Right lobe of liver (tissue), 4 donors: ENCODE measurements around the gene AMPD2.
"Not testable (repeated sequence)": the region's sequence is repeated elsewhere in the genome, so short reads cannot be mapped to it uniquely, and the experiment has no call there.

Experiments
- POLR2A ChIP-seq: fragments of 450-650 bp; IDR thresholded peaks from one replicate; pipeline ENCODE4 v1.6.1; 2017; ENCODE audit warnings: antibody characterized with exemption, mild to moderate bottlenecking
- TF ChIP-seq, protein P1 (sequence below), 4 donors: fragments of 200-600 bp in 3 of 4; fragments of 450-650 bp in 1 of 4; IDR thresholded peaks; one replicate each; pipeline versions ENCODE4 v1.5.1 to v1.8.0; 2016 to 2022; ENCODE audit warnings: antibody characterized with exemption in 4 of 4, mild to moderate bottlenecking in 2 of 4
- donor health status: DM: no; HTN: no; CAD: no.
- donor health status: DM: no; HTN: no; CAD: no.
- donor health status: DM: no; HTN: yes; CAD: no.

DNA sequence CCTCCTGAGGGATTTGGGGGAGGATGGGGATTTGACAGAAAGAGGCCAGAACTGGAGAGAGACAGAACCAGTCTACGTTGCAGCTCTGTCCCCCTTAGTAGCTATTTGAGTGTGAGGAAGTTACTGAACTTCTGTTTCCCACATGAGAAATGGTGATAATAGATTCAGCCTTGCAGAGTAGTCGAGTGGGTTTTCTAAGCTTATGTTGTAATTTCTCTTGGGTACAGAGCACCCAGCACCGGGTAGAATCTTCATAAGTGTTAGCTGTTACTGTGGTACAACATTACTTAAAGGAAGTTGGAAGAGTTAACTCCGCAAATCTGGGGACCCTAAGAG lies 41.0 kb downstream of the AMPD2 start:
- TF ChIP-seq, protein P1, sequence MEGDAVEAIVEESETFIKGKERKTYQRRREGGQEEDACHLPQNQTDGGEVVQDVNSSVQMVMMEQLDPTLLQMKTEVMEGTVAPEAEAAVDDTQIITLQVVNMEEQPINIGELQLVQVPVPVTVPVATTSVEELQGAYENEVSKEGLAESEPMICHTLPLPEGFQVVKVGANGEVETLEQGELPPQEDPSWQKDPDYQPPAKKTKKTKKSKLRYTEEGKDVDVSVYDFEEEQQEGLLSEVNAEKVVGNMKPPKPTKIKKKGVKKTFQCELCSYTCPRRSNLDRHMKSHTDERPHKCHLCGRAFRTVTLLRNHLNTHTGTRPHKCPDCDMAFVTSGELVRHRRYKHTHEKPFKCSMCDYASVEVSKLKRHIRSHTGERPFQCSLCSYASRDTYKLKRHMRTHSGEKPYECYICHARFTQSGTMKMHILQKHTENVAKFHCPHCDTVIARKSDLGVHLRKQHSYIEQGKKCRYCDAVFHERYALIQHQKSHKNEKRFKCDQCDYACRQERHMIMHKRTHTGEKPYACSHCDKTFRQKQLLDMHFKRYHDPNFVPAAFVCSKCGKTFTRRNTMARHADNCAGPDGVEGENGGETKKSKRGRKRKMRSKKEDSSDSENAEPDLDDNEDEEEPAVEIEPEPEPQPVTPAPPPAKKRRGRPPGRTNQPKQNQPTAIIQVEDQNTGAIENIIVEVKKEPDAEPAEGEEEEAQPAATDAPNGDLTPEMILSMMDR (IDR thresholded peaks at IDR 0.05) = not testable (repeated sequence)
- TF ChIP-seq POLR2A = not testable (repeated sequence)
